NCI-H2081 treated with DMSO at 0.1 percent for 48 hours (cell line): ENCODE data around the gene NBPF6.
"Not testable (repeated sequence)": the region's sequence is repeated elsewhere in the genome, so short reads cannot be mapped to it uniquely, and the experiment has no call there.

Source experiments
- DNase-seq: peaks from one replicate; lab custom pipeline; 2025; lab: John Stamatoyannopoulos, UW

The NBPF6 gene

GRCh38 chr1:108496856-108497255, 46.7 kb downstream of the NBPF6 start:
- not testable (repeated sequence) for DNase-seq

- no peak for DNase-seq
Measured at GRCh38 chr1:108502138-108502537, 52.0 kb downstream of the NBPF6 start.

DNA sequence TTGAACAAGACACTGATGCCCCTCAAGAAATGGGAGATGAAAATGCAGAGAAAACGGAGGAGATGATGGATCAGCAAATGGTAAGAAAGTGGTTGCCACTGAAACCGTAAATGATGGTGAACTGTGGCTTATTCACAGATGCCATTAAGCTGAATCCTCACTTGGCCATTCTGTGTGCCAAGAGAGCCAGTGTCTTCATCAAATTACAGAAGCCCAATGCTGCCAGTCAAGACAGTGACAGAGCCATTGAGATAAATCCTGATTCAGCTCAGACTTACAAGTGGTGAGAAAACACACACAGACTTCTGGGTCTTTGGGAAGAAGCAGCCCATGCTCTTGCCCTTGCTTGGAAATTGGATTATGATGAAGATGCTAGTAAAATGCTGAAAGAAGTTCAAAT, 52.5 kb downstream of the NBPF6 start:
- DNase-seq: no peak

GRCh38 chr1:108503062-108503733, 53.1 kb downstream of the NBPF6 start:
- DNase-seq: no peak

DNA sequence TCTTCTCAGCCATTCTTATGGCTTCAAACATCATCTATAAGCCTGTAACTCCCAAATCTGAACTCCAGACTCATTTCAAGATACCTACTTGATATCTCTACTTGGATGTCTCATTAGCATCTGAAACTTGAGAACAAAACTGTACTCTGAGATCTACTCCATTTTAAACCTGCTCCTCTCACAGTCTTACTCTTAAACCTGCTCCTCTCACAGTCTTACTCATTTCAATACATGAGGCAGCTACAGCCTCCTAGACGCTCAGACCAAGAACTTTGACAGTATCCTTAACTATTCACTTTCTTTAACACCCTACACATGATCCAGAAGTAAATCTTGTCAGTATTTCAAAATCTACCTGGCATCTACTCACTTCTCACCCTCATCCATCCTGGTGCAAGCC, 54.3 kb downstream of the NBPF6 start:
- no peak for DNase-seq

DNA sequence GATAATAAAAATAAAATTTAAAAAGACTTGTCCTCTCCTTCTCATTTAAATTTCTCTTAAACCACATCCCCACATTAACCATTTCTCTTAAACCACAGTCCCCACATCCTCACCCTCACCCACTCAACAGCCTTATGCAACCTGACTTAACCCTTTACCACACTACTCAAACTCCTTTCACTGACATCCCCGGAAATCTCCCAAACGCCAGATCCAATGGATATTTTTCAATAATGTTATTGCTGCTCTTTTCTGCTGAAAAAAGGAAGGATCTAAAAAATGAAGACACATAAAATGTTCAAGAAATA, 55.6 kb downstream of the NBPF6 start:
- no peak for DNase-seq

DNA sequence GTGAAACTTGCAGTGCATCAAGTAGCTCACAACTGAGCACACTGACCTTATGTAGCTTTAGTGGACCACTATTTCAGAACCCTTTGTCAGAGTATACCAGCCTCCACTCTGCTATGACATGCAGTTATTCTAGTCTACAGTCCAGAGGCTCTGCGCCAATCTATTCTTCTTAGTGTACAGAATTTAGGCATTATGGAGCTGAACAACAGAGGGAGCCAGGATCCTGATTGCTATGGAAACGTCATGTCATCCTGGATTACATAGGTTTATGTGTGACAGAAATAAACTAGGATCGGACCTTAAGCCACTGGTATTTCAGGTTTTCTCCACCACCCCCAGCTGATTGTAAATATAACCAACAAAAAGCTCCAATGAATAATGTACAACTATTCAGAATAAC, 61.6 kb downstream of the NBPF6 start:
- no peak for DNase-seq

- no peak for DNase-seq
Measured at GRCh38 chr1:108512239-108513043, 62.3 kb downstream of the NBPF6 start.

DNA sequence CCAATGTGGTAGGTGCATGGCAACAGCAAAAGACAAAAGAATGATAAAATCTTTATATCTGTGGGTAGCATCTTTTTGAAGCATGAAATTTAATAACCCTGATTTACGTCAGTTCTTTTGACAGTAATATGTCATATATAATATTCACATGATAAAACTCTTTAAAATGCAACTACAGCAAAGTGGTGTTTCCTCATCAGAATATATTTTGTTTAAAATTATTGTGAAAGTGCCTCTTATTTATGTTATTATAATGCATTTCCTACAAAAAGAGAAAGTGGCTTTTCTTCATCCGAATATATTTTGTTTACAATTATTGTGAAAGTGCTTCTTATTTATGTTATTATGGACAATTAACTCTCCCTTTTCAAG, 62.9 kb downstream of the NBPF6 start:
- DNase-seq: no peak

DNA sequence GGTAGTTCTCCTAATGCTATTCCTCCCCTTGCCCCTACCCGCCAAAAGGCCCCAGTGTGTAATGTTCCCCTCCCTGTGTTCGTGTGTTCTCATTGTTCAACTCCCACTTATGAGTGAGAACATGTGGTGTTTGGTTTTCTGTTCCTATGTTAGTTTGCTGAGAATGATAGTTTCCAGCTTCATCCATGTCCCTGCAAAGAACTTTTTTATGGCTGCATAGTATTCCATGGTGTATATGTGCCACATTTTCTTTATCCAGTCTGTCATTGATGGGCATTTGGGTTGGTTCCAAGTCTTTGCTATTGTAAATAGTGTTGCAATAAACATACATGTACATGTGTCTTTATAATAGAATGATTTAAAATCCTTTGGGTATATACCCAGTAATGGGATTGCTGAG, 63.8 kb downstream of the NBPF6 start:
- DNase-seq: not testable (repeated sequence)

DNA sequence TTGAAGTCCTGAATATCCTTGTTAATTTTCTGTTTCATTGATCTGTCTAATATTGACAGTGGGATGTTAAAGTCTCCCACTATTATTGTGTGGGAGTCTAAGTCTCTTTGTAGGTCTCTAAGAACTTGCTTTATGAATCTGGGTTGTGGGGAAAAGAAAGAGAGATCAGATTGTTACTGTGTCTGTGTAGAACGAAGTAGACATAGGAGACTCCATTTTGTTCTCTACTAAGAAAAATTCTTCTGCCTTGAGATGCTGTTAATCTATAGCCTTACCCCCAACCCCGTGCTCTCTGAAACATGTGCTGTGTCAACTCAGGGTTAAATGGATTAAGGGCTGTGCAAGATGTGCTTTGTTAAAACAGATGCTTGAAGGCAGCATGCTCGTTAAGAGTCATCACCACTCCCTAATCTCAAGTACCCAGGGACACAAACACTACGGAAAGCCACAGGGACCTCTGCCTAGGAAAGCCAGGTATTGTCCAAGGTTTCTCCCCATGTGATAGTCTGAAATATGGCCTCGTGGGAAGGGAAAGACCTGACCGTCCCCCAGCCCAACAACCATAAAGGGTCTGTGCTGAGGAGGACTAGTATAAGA, 67.3 kb downstream of the NBPF6 start:
- DNase-seq: not testable (repeated sequence)
